ENCODE data around the gene PAX4.

PAX4 gene

GRCh38 chr7:127618042-127618441, at the start of gene PAX4:
PAX4 (minus strand) TSS chr7:127618142; CDS start chr7:127615928, 2,214 bp downstream.
- ATAC-seq = no peak

GRCh38 chr7:127667017-127667670, 49.2 kb upstream of the PAX4 start:
- ATAC-seq (peak; percentile 93), DNase-seq (no peak)

More at GRCh38 chr7:127618042-127618441, at the start of gene PAX4:
- DNase-seq = no peak

- ATAC-seq (no peak), DNase-seq (no peak)
These were observed 48.7 kb upstream of the PAX4 start for GRCh38 chr7:127666602-127667001.

GRCh38 chr7:127665922-127666321, 48.0 kb upstream of the PAX4 start:
- ATAC-seq = no peak
- no peak for DNase-seq

- ATAC-seq (no peak), DNase-seq (no peak)
These were observed 41.2 kb upstream of the PAX4 start for GRCh38 chr7:127658970-127659630.

- ATAC-seq (no peak), DNase-seq (no peak)
These were observed 39.6 kb upstream of the PAX4 start for GRCh38 chr7:127657500-127657899.

GRCh38 chr7:127655720-127656119, 37.8 kb upstream of the PAX4 start:
- DNase-seq (no peak), ATAC-seq (no peak)

- no peak for ATAC-seq
- no peak for DNase-seq
These were observed 36.8 kb upstream of the PAX4 start for GRCh38 chr7:127654404-127655394.

GRCh38 chr7:127653396-127653795, 35.5 kb upstream of the PAX4 start:
- DNase-seq (no peak), ATAC-seq (no peak)

- no peak for DNase-seq
- peak; percentile 3 for ATAC-seq
These were observed 34.6 kb upstream of the PAX4 start for GRCh38 chr7:127652333-127653248.

GRCh38 chr7:127651556-127652332, 33.8 kb upstream of the PAX4 start, which contains the start of gene SND1:
SND1 (plus strand) TSS chr7:127652194; CDS start chr7:127652374, 180 bp downstream.
- DNase-seq (peak; percentile 98), ATAC-seq (peak; percentile 98)

- ATAC-seq = no peak
- DNase-seq = no peak
These were observed 33.1 kb upstream of the PAX4 start for GRCh38 chr7:127650847-127651555.

GRCh38 chr7:127648986-127649385, 31.0 kb upstream of the PAX4 start:
- DNase-seq (no peak), ATAC-seq (no peak)

GRCh38 chr7:127647636-127648035, 29.7 kb upstream of the PAX4 start:
- ATAC-seq = no peak
- DNase-seq = no peak

GRCh38 chr7:127644484-127644883, 26.5 kb upstream of the PAX4 start:
- ATAC-seq (no peak), DNase-seq (no peak)

GRCh38 chr7:127638197-127638596, 20.3 kb upstream of the PAX4 start:
- ATAC-seq (no peak), DNase-seq (no peak)

GRCh38 chr7:127635659-127636285, 17.8 kb upstream of the PAX4 start:
- no peak for DNase-seq
- no peak for ATAC-seq

GRCh38 chr7:127632276-127632910, 14.5 kb upstream of the PAX4 start:
- DNase-seq (no peak), ATAC-seq (no peak)

- ATAC-seq (peak; percentile 76), DNase-seq (peak; percentile 60)
These were observed 11.4 kb upstream of the PAX4 start for GRCh38 chr7:127629268-127629854.

All from stimulated activated naive CD8-positive, alpha-beta T cell treated with anti-CD3 and anti-CD28 coated beads, Interleukin-15, Interleukin-2, amounts not matched to agents 100 U/mL and 50 U/mL, for 24 hours (primary cell).